ENCODE measurements around the gene LRRC23.

Gene LRRC23

GRCh38 chr12:6959805-6960592 lies 55.4 kb downstream of the LRRC23 start:
- H2AFZ ChIP-seq (ENCODE audit: low read length, unreplicated experiment): no peak overlapping the region

GRCh38 chr12:6960593-6961277 lies 56.1 kb downstream of the LRRC23 start:
- no peaks in the 10 kb centered on the region for H3K27me3 ChIP-seq (ENCODE audit: insufficient read depth, low read length)
- H3K4me3 ChIP-seq (ENCODE audit: low read depth, low read length): peak overlapping the region; percentile 60
- H3K36me3 ChIP-seq (ENCODE audit: insufficient read depth, low read length): no peaks in the 10 kb centered on the region
- H3K27ac ChIP-seq (ENCODE audit: low read depth, low read length): peak overlapping the region; percentile 87
- peaks cover 19% of the 10 kb centered on the region for H3K4me1 ChIP-seq (ENCODE audit: control insufficient read depth, insufficient read depth, low read length, unreplicated experiment)
- no peaks in the 10 kb centered on the region for H3K79me2 ChIP-seq (ENCODE audit: control insufficient read depth, insufficient read depth, low read length, unreplicated experiment)
- peak overlapping the region; percentile 51 for H2AFZ ChIP-seq (ENCODE audit: low read length, unreplicated experiment)

More at GRCh38 chr12:6959805-6960592, 55.4 kb downstream of the LRRC23 start:
- Histone ChIP-seq H3K79me2 (ENCODE audit: control insufficient read depth, insufficient read depth, low read length, unreplicated experiment) (no peaks in the 10 kb centered on the region), H3K4me1 (ENCODE audit: control insufficient read depth, insufficient read depth, low read length, unreplicated experiment) (peaks cover 19% of the 10 kb centered on the region), H3K27me3 (ENCODE audit: insufficient read depth, low read length) (no peaks in the 10 kb centered on the region), H3K36me3 (ENCODE audit: insufficient read depth, low read length) (no peaks in the 10 kb centered on the region), H3K27ac (ENCODE audit: low read depth, low read length) (no peak overlapping the region), H3K4me3 (ENCODE audit: low read depth, low read length) (no peak overlapping the region)

GRCh38 chr12:6961278-6961694 lies 56.7 kb downstream of the LRRC23 start:
- H3K27ac ChIP-seq (ENCODE audit: low read depth, low read length): peak overlapping the region; percentile 87
- peaks cover 19% of the 10 kb centered on the region for H3K4me1 ChIP-seq (ENCODE audit: control insufficient read depth, insufficient read depth, low read length, unreplicated experiment)
- peaks cover 2% of the 10 kb centered on the region; the same call in 1 of the 2 replicates for H3K36me3 ChIP-seq (ENCODE audit: insufficient read depth, low read length)
- peak overlapping the region; percentile 51 for H2AFZ ChIP-seq (ENCODE audit: low read length, unreplicated experiment)
- no peaks in the 10 kb centered on the region for H3K27me3 ChIP-seq (ENCODE audit: insufficient read depth, low read length)
- peak overlapping the region; percentile 60 for H3K4me3 ChIP-seq (ENCODE audit: low read depth, low read length)
- no peaks in the 10 kb centered on the region for H3K79me2 ChIP-seq (ENCODE audit: control insufficient read depth, insufficient read depth, low read length, unreplicated experiment)

GRCh38 chr12:6961695-6962284 lies 57.2 kb downstream of the LRRC23 start:
- H3K27me3 ChIP-seq (ENCODE audit: insufficient read depth, low read length): no peaks in the 10 kb centered on the region
- peaks cover 4% of the 10 kb centered on the region; the same call in 1 of the 2 replicates for H3K36me3 ChIP-seq (ENCODE audit: insufficient read depth, low read length)
- H2AFZ ChIP-seq (ENCODE audit: low read length, unreplicated experiment): peak overlapping the region; percentile 51
- H3K4me3 ChIP-seq (ENCODE audit: low read depth, low read length): peak overlapping the region; percentile 60
- H3K4me1 ChIP-seq (ENCODE audit: control insufficient read depth, insufficient read depth, low read length, unreplicated experiment): peaks cover 19% of the 10 kb centered on the region
- H3K27ac ChIP-seq (ENCODE audit: low read depth, low read length): peak overlapping the region; percentile 87
- no peaks in the 10 kb centered on the region for H3K79me2 ChIP-seq (ENCODE audit: control insufficient read depth, insufficient read depth, low read length, unreplicated experiment)

- Histone ChIP-seq H3K27me3 (ENCODE audit: insufficient read depth, low read length) (no peaks in the 10 kb centered on the region), H3K36me3 (ENCODE audit: insufficient read depth, low read length) (peaks cover 4% of the 10 kb centered on the region; the same call in 1 of the 2 replicates), H2AFZ (ENCODE audit: low read length, unreplicated experiment) (peak overlapping the region; percentile 51), H3K79me2 (ENCODE audit: control insufficient read depth, insufficient read depth, low read length, unreplicated experiment) (peaks cover under 1% of the 10 kb centered on the region), H3K4me3 (ENCODE audit: low read depth, low read length) (peak overlapping the region; percentile 60; the same call in 1 of the 2 replicates), H3K4me1 (ENCODE audit: control insufficient read depth, insufficient read depth, low read length, unreplicated experiment) (peaks cover 19% of the 10 kb centered on the region), H3K27ac (ENCODE audit: low read depth, low read length) (peak overlapping the region; percentile 87)
Observed at GRCh38 chr12:6962285-6963015, 57.8 kb downstream of the LRRC23 start.

- Histone ChIP-seq H3K4me1 (ENCODE audit: control insufficient read depth, insufficient read depth, low read length, unreplicated experiment) (peaks cover 19% of the 10 kb centered on the region), H2AFZ (ENCODE audit: low read length, unreplicated experiment) (no peak overlapping the region), H3K27ac (ENCODE audit: low read depth, low read length) (no peak overlapping the region), H3K79me2 (ENCODE audit: control insufficient read depth, insufficient read depth, low read length, unreplicated experiment) (peaks cover 7% of the 10 kb centered on the region), H3K4me3 (ENCODE audit: low read depth, low read length) (no peak overlapping the region), H3K36me3 (ENCODE audit: insufficient read depth, low read length) (peaks cover 4% of the 10 kb centered on the region; the same call in 1 of the 2 replicates), H3K27me3 (ENCODE audit: insufficient read depth, low read length) (no peaks in the 10 kb centered on the region)
Observed at GRCh38 chr12:6963016-6963731, 58.6 kb downstream of the LRRC23 start.

Data from ACC112 (cell line).